Measurements from ENCODE around the gene C20orf173.

The C20orf173 gene

GRCh38 chr20:35506179-35506578 is 23.3 kb downstream of the C20orf173 start:
- no peak for DNase-seq

GRCh38 chr20:35504751-35505150 is 24.7 kb downstream of the C20orf173 start:
- no peak for DNase-seq

- DNase-seq, result no peak
Measured at GRCh38 chr20:35503841-35504561, 25.5 kb downstream of the C20orf173 start.

GRCh38 chr20:35503281-35503680 is 26.2 kb downstream of the C20orf173 start:
- DNase-seq, result no peak

- no peak for DNase-seq
Measured at GRCh38 chr20:35502352-35502751, 27.1 kb downstream of the C20orf173 start.

- DNase-seq, result no peak
Measured at GRCh38 chr20:35499271-35499670, 30.2 kb downstream of the C20orf173 start.

- DNase-seq, result no peak
Measured at GRCh38 chr20:35497780-35498189, 31.7 kb downstream of the C20orf173 start.

GRCh38 chr20:35497320-35497719 is 32.1 kb downstream of the C20orf173 start:
- DNase-seq, result no peak

GRCh38 chr20:35496481-35496880 is 33.0 kb downstream of the C20orf173 start:
- DNase-seq, result no peak

GRCh38 chr20:35492352-35492751 is 37.1 kb downstream of the C20orf173 start:
- DNase-seq, result no peak

- no peak for DNase-seq
Measured at GRCh38 chr20:35491823-35492222, 37.6 kb downstream of the C20orf173 start.

- DNase-seq, result peak; percentile 67
Measured at GRCh38 chr20:35490736-35491181, 38.7 kb downstream of the C20orf173 start.

- DNase-seq, result no peak
Measured at GRCh38 chr20:35489717-35490116, 39.7 kb downstream of the C20orf173 start.

- no peak for DNase-seq
Measured at GRCh38 chr20:35487479-35487878, 42.0 kb downstream of the C20orf173 start.

GRCh38 chr20:35479798-35480197 is 49.7 kb downstream of the C20orf173 start:
- no peak for DNase-seq

GRCh38 chr20:35478804-35479472 is 50.5 kb downstream of the C20orf173 start:
- DNase-seq, result peak; percentile 7
